B cell (primary cell): ENCODE data around the gene REG3A. TPM values are rescaled to one million over a fixed set of nuclear protein-coding genes. Genes with fewer than 3 reads are reported as not detected.

ENCODE experiments used
- ATAC-seq: fragments of 200-7000 bp; cut with Tn5 transposase; one replicate; pipeline ENCODE4 v1.10.0; 2021; ENCODE audit warnings: low read depth, mild to moderate bottlenecking, moderate number of reproducible peaks, moderate library complexity
- CTCF ChIA-PET: fragments of 350-600 bp; sonication (Branson Sonifier 250); formaldehyde crosslinking; loops from one replicate; lab custom pipeline; 2021; ENCODE audit warnings: antibody characterized with exemption, inconsistent platforms; lab: Charles Lee
- POLR2A ChIA-PET: fragments of 350-600 bp; sonication (Branson Sonifier 250); formaldehyde crosslinking; loops from one replicate; lab custom pipeline; 2021; ENCODE audit warnings: antibody characterized with exemption; lab: Charles Lee
- DNase-seq: peaks from one replicate; pipeline ENCODE4 v3.0.0; 2013
- H2AFZ ChIP-seq: 2 replicates; pipeline ENCODE4 v1.6.1; 2012; ENCODE audit warnings: mild to moderate bottlenecking, low read depth, low read length; ENCODE audit not compliant: insufficient read depth, poor library complexity, severe bottlenecking
- H3K27ac ChIP-seq, 2 donors: 1 replicate in 1 of 2; 2 replicates in 1 of 2; pipeline ENCODE4 v1.5.1; 2012 to 2013; ENCODE audit warnings: low read length in 2 of 2, mild to moderate bottlenecking in 2 of 2, moderate library complexity in 1 of 2
- H3K27me3 ChIP-seq, 4 experiments: fragments of 200-600 bp in 1 of 4; sonication (generic) in 1 of 4; replicated peaks in 1 of 4; 1 replicate in 2 of 4; 2 replicates in 2 of 4; pipeline versions ENCODE4 v1.6.1 to v1.7.0; 2013 to 2016; ENCODE audit warnings: low read length in 3 of 4, mild to moderate bottlenecking in 2 of 4, mixed read lengths in 1 of 4, moderate library complexity in 1 of 4; ENCODE audit not compliant: insufficient read depth in 4 of 4, control insufficient read depth in 3 of 4; ENCODE audit errors: control extremely low read depth in 1 of 4
- H3K36me3 ChIP-seq, 2 experiments: replicated peaks in 1 of 2; 1 replicate in 1 of 2; 2 replicates in 1 of 2; pipeline versions ENCODE4 v1.6.1 to v1.7.1; 2013; ENCODE audit warnings: low read length in 1 of 2; ENCODE audit not compliant: insufficient read depth in 2 of 2, control insufficient read depth in 1 of 2; ENCODE audit errors: control extremely low read depth in 1 of 2, extremely low read depth in 1 of 2
- H3K4me1 ChIP-seq, 2 donors: fragments of 200-600 bp in 1 of 2; sonication (generic) in 1 of 2; 1 replicate in 1 of 2; 2 replicates in 1 of 2; pipeline versions ENCODE4 v1.5.1 to v1.6.1; 2013 to 2017; ENCODE audit warnings: low read length in 2 of 2; ENCODE audit not compliant: control insufficient read depth in 2 of 2, insufficient read depth in 2 of 2
- H3K4me2 ChIP-seq: replicated peaks from 2 replicates; pipeline ENCODE3; 2012; ENCODE audit warnings: mild to moderate bottlenecking, low read depth, low read length; ENCODE audit not compliant: poor library complexity, severe bottlenecking
- H3K4me3 ChIP-seq, 5 experiments: fragments of 200-600 bp in 1 of 5; sonication (generic) in 1 of 5; 1 replicate in 3 of 5; 2 replicates in 2 of 5; pipeline versions ENCODE4 v1.5.1 to v1.7.0; 2011 to 2016; ENCODE audit warnings: low read length in 4 of 5, mild to moderate bottlenecking in 4 of 5, low read depth in 2 of 5, control low read depth in 1 of 5, moderate library complexity in 1 of 5; ENCODE audit not compliant: insufficient read depth in 1 of 5; ENCODE audit errors: control extremely low read depth in 1 of 5, extremely low read depth in 1 of 5
- H3K79me2 ChIP-seq: fragments of 200-600 bp; sonication (generic); one replicate; pipeline ENCODE4 v1.6.0; 2016; ENCODE audit warnings: low read length; ENCODE audit not compliant: control insufficient read depth, insufficient read depth
- H3K9ac ChIP-seq: fragments of 200-600 bp; sonication (generic); 2 replicates; pipeline ENCODE4 v1.6.1; 2017; ENCODE audit warnings: mild to moderate bottlenecking, low read length, moderate library complexity
- H3K9me3 ChIP-seq, 3 donors: one replicate each; pipeline versions ENCODE4 v1.6.1 to v1.7.1; 2013; ENCODE audit warnings: low read length in 2 of 3; ENCODE audit not compliant: control insufficient read depth in 2 of 3, insufficient read depth in 1 of 3; ENCODE audit errors: control extremely low read depth in 1 of 3
- H4K20me1 ChIP-seq: 2 replicates; pipeline ENCODE4 v1.6.0; 2012; ENCODE audit warnings: mild to moderate bottlenecking, low read length; ENCODE audit not compliant: insufficient read depth, control insufficient read depth, poor library complexity, severe bottlenecking
- H3K27ac Mint-ChIP-seq: one replicate; pipeline ENCODE4 v1.8.0; 2021; ENCODE audit warnings: mixed read lengths
- H3K27me3 Mint-ChIP-seq: one replicate; pipeline ENCODE4 v1.8.0; 2021; ENCODE audit warnings: mixed read lengths
- H3K4me1 Mint-ChIP-seq: one replicate; pipeline ENCODE4 v1.8.0; 2021; ENCODE audit warnings: mixed read lengths
- H3K4me3 Mint-ChIP-seq: one replicate; pipeline ENCODE4 v1.8.0; 2021; ENCODE audit warnings: mixed read lengths
- H3K9me3 Mint-ChIP-seq: one replicate; pipeline ENCODE4 v1.8.0; 2022; ENCODE audit warnings: mixed read lengths; ENCODE audit not compliant: insufficient read depth
- CTCF ChIP-seq: fragments of 200-600 bp; IDR thresholded peaks from one replicate; pipeline ENCODE4 v1.8.0; 2022; ENCODE audit warnings: antibody characterized with exemption, mild to moderate bottlenecking
- EZH2 ChIP-seq: IDR thresholded peaks from 2 replicates; pipeline ENCODE4 v1.6.1; 2012; ENCODE audit warnings: borderline replicate concordance, low read depth, mild to moderate bottlenecking, moderate library complexity, low read length; ENCODE audit not compliant: insufficient read depth, poor library complexity, severe bottlenecking
- WGBS: methylation state at CpG from one replicate; pipeline ENCODE4 v1.1.5; 2013; ENCODE audit warnings: missing lambda C conversion rate; ENCODE audit not compliant: insufficient coverage; 5-methylcytosine and 5-hydroxymethylcytosine counted together
- intact Hi-C: fragments of 100-400 bp; cut with micrococcal nuclease; formaldehyde crosslinking; loops from one replicate; pipeline ENCODE4 v1.10.0; 2022
- polyA plus RNA-seq: library from polyadenylated mRNA; depleted of rRNA; stranded (reverse); fragments of >200 nt; gene quantifications from 2 replicates; pipeline ENCODE4 v1.2.3, GENCODE V29; 2012
- total RNA-seq, 2 donors: library from RNA; stranded (reverse); fragments of 120-200 nt in 1 of 2; gene quantifications; 1 replicate in 1 of 2; 2 replicates in 1 of 2; pipeline versions ENCODE4 v1.2.3 to v1.2.4, GENCODE V29; 2013 to 2022

REG3A gene
- total and polyA plus RNA-seq, 2 donors (not counting 1 experiment from before 2014, with no cell fraction given) = not detected

- Mint-ChIP-seq H3K9me3 (peaks cover 1% of the 10 kb centered on the region), H3K27ac (no peak overlapping the region), H3K4me1 (no peaks in the 10 kb centered on the region), H3K27me3 (no peaks in the 10 kb centered on the region), H3K4me3 (no peak overlapping the region)
- Histone ChIP-seq H3K27me3 (no peaks in the 10 kb centered on the region), H3K9me3 (peaks cover 0 to 7% (median 1%) of the 10 kb centered on the region in 3 donors), H3K4me1 (no peaks in the 10 kb centered on the region), H3K36me3 (no peaks in the 10 kb centered on the region), H3K4me2 (no peak overlapping the region), H4K20me1 (no peaks in the 10 kb centered on the region), H3K4me3 (no peak overlapping the region), H3K79me2 (no peaks in the 10 kb centered on the region), H3K27ac (no peak overlapping the region), H2AFZ (no peak overlapping the region), H3K9ac (no peak overlapping the region)
- 86% methylated on average over 1 of the region's 2 CpGs for WGBS
- intact Hi-C loops = no loop called here
- ChIA-PET POLR2A (no interaction called here), CTCF (no interaction called here)
- ATAC-seq (no peak), DNase-seq (no peak)
- TF ChIP-seq CTCF = no peak
- TF ChIP-seq EZH2 = no peak
Measured at GRCh38 chr2:79180092-79180491, 20.5 kb upstream of the REG3A start.

- ATAC-seq (no peak), DNase-seq (no peak)
- Mint-ChIP-seq H3K4me3 (no peak overlapping the region), H3K9me3 (no peaks in the 10 kb centered on the region), H3K27ac (no peak overlapping the region), H3K4me1 (no peaks in the 10 kb centered on the region), H3K27me3 (no peaks in the 10 kb centered on the region)
- Histone ChIP-seq H3K27me3 (no peaks in the 10 kb centered on the region), H3K27ac (no peak overlapping the region), H3K4me3 (no peak overlapping the region), H3K36me3 (no peaks in the 10 kb centered on the region), H4K20me1 (no peaks in the 10 kb centered on the region), H3K9me3 (peaks cover 0 to 7% (median 1%) of the 10 kb centered on the region in 3 donors), H3K79me2 (no peaks in the 10 kb centered on the region), H3K4me2 (no peak overlapping the region), H3K9ac (no peak overlapping the region), H3K4me1 (no peaks in the 10 kb centered on the region), H2AFZ (no peak overlapping the region)
- 67% methylated on average over 1 of the region's 4 CpGs for WGBS
- TF ChIP-seq EZH2 = no peak
- TF ChIP-seq CTCF = no peak
- ChIA-PET CTCF (no interaction called here), POLR2A (no interaction called here)
- intact Hi-C loops = no loop called here
Measured at GRCh38 chr2:79179036-79179435, 19.5 kb upstream of the REG3A start.
